CD8-positive, alpha-beta memory T cell (primary cell): ENCODE data around the gene ANKRD1. TPM values are rescaled to one million over a fixed set of nuclear protein-coding genes. Genes with fewer than 3 reads are reported as not detected.
"Not testable (repeated sequence)": the region's sequence is repeated elsewhere in the genome, so short reads cannot be mapped to it uniquely, and the experiment has no call there.

Experiments
- CTCF ChIA-PET: fragments of 350-600 bp; sonication (Branson Sonifier 250); formaldehyde crosslinking; loops from one replicate; lab custom pipeline; 2021; ENCODE audit warnings: antibody characterized with exemption; lab: Charles Lee
- POLR2A ChIA-PET: fragments of 350-600 bp; sonication (Branson Sonifier 250); formaldehyde crosslinking; loops from one replicate; lab custom pipeline; 2021; ENCODE audit warnings: antibody characterized with exemption; lab: Charles Lee
- DNase-seq, 5 donors: peaks; one replicate each; pipeline versions ENCODE4 v3.0.0 to v3.0.0-alpha.2; 2020 to 2022; ENCODE audit warnings: mixed read lengths in 1 of 5
- H3K27ac ChIP-seq: one replicate; pipeline ENCODE4 v1.7.0; 2013; ENCODE audit warnings: low read depth, mild to moderate bottlenecking, low read length, moderate library complexity
- H3K27me3 ChIP-seq: 2 replicates; pipeline ENCODE4 v1.7.0; 2013; ENCODE audit warnings: low read length, mild to moderate bottlenecking; ENCODE audit not compliant: insufficient read depth, poor library complexity, severe bottlenecking
- H3K36me3 ChIP-seq: 2 replicates; pipeline ENCODE4 v1.7.0; 2013; ENCODE audit warnings: mild to moderate bottlenecking, low read length, moderate library complexity; ENCODE audit not compliant: insufficient read depth
- H3K4me1 ChIP-seq: 2 replicates; pipeline ENCODE4 v1.7.0; 2013; ENCODE audit warnings: mild to moderate bottlenecking, low read length, moderate library complexity; ENCODE audit not compliant: insufficient read depth
- H3K4me3 ChIP-seq: 2 replicates; pipeline ENCODE4 v1.7.0; 2013; ENCODE audit warnings: mild to moderate bottlenecking, low read length
- H3K9me3 ChIP-seq: 2 replicates; pipeline ENCODE4 v1.7.0; 2013; ENCODE audit warnings: mild to moderate bottlenecking, low read length
- H3K27ac Mint-ChIP-seq, 8 donors: one replicate each; pipeline ENCODE4 v1.8.0; 2020 to 2021; ENCODE audit warnings: mixed read lengths in 8 of 8, mild to moderate bottlenecking in 6 of 8, inconsistent platforms in 3 of 8, moderate library complexity in 3 of 8
- H3K27me3 Mint-ChIP-seq, 2 donors: one replicate each; pipeline ENCODE4 v1.8.0; 2020 to 2021; ENCODE audit warnings: mixed read lengths in 2 of 2, mild to moderate bottlenecking in 1 of 2, moderate library complexity in 1 of 2
- H3K36me3 Mint-ChIP-seq, 3 donors: one replicate each; pipeline ENCODE4 v1.8.0; 2020 to 2021; ENCODE audit warnings: mixed read lengths in 3 of 3, inconsistent platforms in 1 of 3, mild to moderate bottlenecking in 1 of 3
- H3K4me1 Mint-ChIP-seq, 3 donors: one replicate each; pipeline ENCODE4 v1.8.0; 2020 to 2021; ENCODE audit warnings: mixed read lengths in 3 of 3, inconsistent platforms in 1 of 3, mild to moderate bottlenecking in 1 of 3
- H3K4me3 Mint-ChIP-seq, 7 donors: one replicate each; pipeline ENCODE4 v1.8.0; 2020 to 2021; ENCODE audit warnings: mixed read lengths in 7 of 7, mild to moderate bottlenecking in 6 of 7, moderate library complexity in 4 of 7, inconsistent platforms in 2 of 7
- H3K9me3 Mint-ChIP-seq, 5 donors: one replicate each; pipeline ENCODE4 v1.8.0; 2020 to 2022; ENCODE audit warnings: mixed read lengths in 5 of 5, mild to moderate bottlenecking in 3 of 5, moderate library complexity in 2 of 5, inconsistent platforms in 1 of 5
- polyA plus RNA-seq: library from polyadenylated mRNA; unstranded; fragments of 300-500 nt; fragmentation: Illumina TruSeq; gene quantifications from one replicate; pipeline ENCODE4 v1.2.3, GENCODE V29; 2021
- total RNA-seq, 2 experiments: library from RNA; stranded (reverse); gene quantifications; one replicate each; pipeline ENCODE4 v1.2.3, GENCODE V29; 2021

The ANKRD1 gene
- total and polyA plus RNA-seq, 3 experiments from 2014 or later, result not detected

- H3K36me3 Mint-ChIP-seq, DNase-seq, CTCF ChIA-PET, H3K4me3 ChIP-seq, H3K27ac Mint-ChIP-seq, H3K27me3 Mint-ChIP-seq, H3K4me3 Mint-ChIP-seq, H3K9me3 Mint-ChIP-seq, H3K36me3 ChIP-seq, H3K9me3 ChIP-seq, H3K27me3 ChIP-seq, H3K4me1 ChIP-seq, H3K27ac ChIP-seq, H3K4me1 Mint-ChIP-seq: not testable (repeated sequence)
- POLR2A ChIA-PET, result interaction anchor here (0.6 kb wide), 1 partner anchor 201 kb away, joined by 3 read pairs; no protein-coding TSS in a partner anchor
Measured at GRCh38 chr10:90942980-90943379, 22.1 kb upstream of the ANKRD1 start.

- Mint-ChIP-seq H3K9me3 (no peaks in the 10 kb centered on the region), H3K4me3 (no peak overlapping the region), H3K27me3 (peaks cover 0 to 9% of the 10 kb centered on the region in 2 donors), H3K36me3 (no peaks in the 10 kb centered on the region), H3K27ac (no peak overlapping the region), H3K4me1 (no peaks in the 10 kb centered on the region)
- H3K36me3 ChIP-seq, result no peaks in the 10 kb centered on the region
- ChIA-PET POLR2A (no interaction called here), CTCF (no interaction called here)
- no peak for DNase-seq
- H3K4me1 ChIP-seq, result no peaks in the 10 kb centered on the region
- no peak overlapping the region for H3K4me3 ChIP-seq
- H3K27me3 ChIP-seq, result no peaks in the 10 kb centered on the region
- no peak overlapping the region for H3K27ac ChIP-seq
- H3K9me3 ChIP-seq, result no peaks in the 10 kb centered on the region
Measured at GRCh38 chr10:90939648-90940047, 18.8 kb upstream of the ANKRD1 start.

GRCh38 chr10:90939116-90939515, 18.2 kb upstream of the ANKRD1 start:
- Mint-ChIP-seq H3K4me3 (no peak overlapping the region), H3K27me3 (peaks cover 0 to 9% of the 10 kb centered on the region in 2 donors), H3K27ac (no peak overlapping the region), H3K4me1 (no peaks in the 10 kb centered on the region), H3K9me3 (no peaks in the 10 kb centered on the region), H3K36me3 (no peaks in the 10 kb centered on the region)
- no peaks in the 10 kb centered on the region for H3K4me1 ChIP-seq
- ChIA-PET POLR2A (no interaction called here), CTCF (interaction anchor here (0.5 kb wide), 1 partner anchor 1638 kb away, joined by 3 read pairs; no protein-coding TSS in a partner anchor)
- no peak for DNase-seq
- no peaks in the 10 kb centered on the region for H3K36me3 ChIP-seq
- no peaks in the 10 kb centered on the region for H3K27me3 ChIP-seq
- H3K4me3 ChIP-seq, result no peak overlapping the region
- no peaks in the 10 kb centered on the region for H3K9me3 ChIP-seq
- no peak overlapping the region for H3K27ac ChIP-seq

- Histone ChIP-seq H3K4me3 (no peak overlapping the region), H3K27me3 (no peaks in the 10 kb centered on the region), H3K27ac (no peak overlapping the region), H3K36me3 (no peaks in the 10 kb centered on the region), H3K9me3 (no peaks in the 10 kb centered on the region), H3K4me1 (no peaks in the 10 kb centered on the region)
- Mint-ChIP-seq H3K27ac (peak overlapping the region in 1 of 8 donors; percentile 77), H3K36me3 (no peaks in the 10 kb centered on the region), H3K27me3 (peaks cover 0 to 9% of the 10 kb centered on the region in 2 donors), H3K4me1 (no peaks in the 10 kb centered on the region), H3K9me3 (no peaks in the 10 kb centered on the region), H3K4me3 (no peak overlapping the region)
- DNase-seq, result no peak
- ChIA-PET POLR2A (no interaction called here), CTCF (no interaction called here)
Measured at GRCh38 chr10:90937645-90938258, 16.9 kb upstream of the ANKRD1 start.

- Mint-ChIP-seq H3K36me3 (no peaks in the 10 kb centered on the region), H3K9me3 (no peaks in the 10 kb centered on the region), H3K27me3 (peaks cover 9 to 11% of the 10 kb centered on the region in 2 donors), H3K4me1 (no peaks in the 10 kb centered on the region), H3K27ac (no peak overlapping the region), H3K4me3 (no peak overlapping the region)
- Histone ChIP-seq H3K9me3 (no peaks in the 10 kb centered on the region), H3K4me1 (no peaks in the 10 kb centered on the region), H3K36me3 (no peaks in the 10 kb centered on the region), H3K4me3 (no peak overlapping the region), H3K27ac (no peak overlapping the region), H3K27me3 (peaks cover 4% of the 10 kb centered on the region)
- no peak for DNase-seq
- POLR2A ChIA-PET, result no interaction called here
- CTCF ChIA-PET, result no interaction called here
Measured at GRCh38 chr10:90936276-90936659, 15.4 kb upstream of the ANKRD1 start.

- Mint-ChIP-seq H3K27me3 (peaks cover 13 to 14% of the 10 kb centered on the region in 2 donors), H3K36me3 (no peaks in the 10 kb centered on the region), H3K9me3 (no peaks in the 10 kb centered on the region), H3K4me3 (no peak overlapping the region), H3K27ac (peak overlapping the region in 1 of 8 donors; percentile 0), H3K4me1 (no peaks in the 10 kb centered on the region)
- Histone ChIP-seq H3K27ac (no peak overlapping the region), H3K4me1 (no peaks in the 10 kb centered on the region), H3K9me3 (no peaks in the 10 kb centered on the region), H3K36me3 (no peaks in the 10 kb centered on the region), H3K27me3 (peaks cover 4% of the 10 kb centered on the region), H3K4me3 (no peak overlapping the region)
- DNase-seq, result no peak
- POLR2A ChIA-PET, result no interaction called here
- CTCF ChIA-PET, result no interaction called here
Measured at GRCh38 chr10:90935581-90936275, 14.8 kb upstream of the ANKRD1 start.

GRCh38 chr10:90930971-90931871, 10.3 kb upstream of the ANKRD1 start:
- no peak overlapping the region for H3K27ac ChIP-seq
- Mint-ChIP-seq H3K9me3 (no peaks in the 10 kb centered on the region), H3K27me3 (peaks cover 14 to 50% of the 10 kb centered on the region in 2 donors), H3K27ac (no peak overlapping the region), H3K36me3 (no peaks in the 10 kb centered on the region), H3K4me1 (no peaks in the 10 kb centered on the region), H3K4me3 (no peak overlapping the region)
- CTCF ChIA-PET, result no interaction called here
- no peak overlapping the region for H3K4me3 ChIP-seq
- POLR2A ChIA-PET, result no interaction called here
- H3K9me3 ChIP-seq, result no peaks in the 10 kb centered on the region
- H3K36me3 ChIP-seq, result no peaks in the 10 kb centered on the region
- no peak for DNase-seq
- no peaks in the 10 kb centered on the region for H3K4me1 ChIP-seq
- peaks cover 4% of the 10 kb centered on the region for H3K27me3 ChIP-seq
